GM18873 (cell line): ENCODE data around the gene KRTAP1-4.
"Not testable (repeated sequence)": the region's sequence is repeated elsewhere in the genome, so short reads cannot be mapped to it uniquely, and the experiment has no call there.

Source experiments
- ATAC-seq: cut with Tn5 transposase; IDR thresholded peaks from one replicate; pipeline ENCODE4 v1.9.1; 2021; ENCODE audit warnings: mild to moderate bottlenecking, moderate library complexity, moderate number of reproducible peaks; ENCODE audit not compliant: unreplicated experiment, low FRiP score

KRTAP1-4 gene

GRCh38 chr17:41029633-41030245 is at the start of gene KRTAP1-4:
TSS of gene KRTAP1-4 (minus strand) at chr17:41030195. CDS start at chr17:41030078, 117 bp downstream.
- ATAC-seq = no peak

GRCh38 chr17:41076788-41077187 is 46.8 kb upstream of the KRTAP1-4 start:
- ATAC-seq = no peak

- ATAC-seq = no peak
These were observed 43.7 kb upstream of the KRTAP1-4 start for GRCh38 chr17:41073676-41074075.

- ATAC-seq = no peak
These were observed 41.8 kb upstream of the KRTAP1-4 start for GRCh38 chr17:41071606-41072360.

GRCh38 chr17:41069031-41069430 is 39.0 kb upstream of the KRTAP1-4 start:
- ATAC-seq = no peak

GRCh38 chr17:41067281-41067680 is 37.3 kb upstream of the KRTAP1-4 start:
- ATAC-seq = no peak

GRCh38 chr17:41065829-41066624 is 36.0 kb upstream of the KRTAP1-4 start, which contains the start of gene KRTAP2-4:
TSS of gene KRTAP2-4 (minus strand) at chr17:41065879. CDS start at chr17:41065845, 34 bp downstream.
- no peak for ATAC-seq

- ATAC-seq = not testable (repeated sequence)
These were observed 35.2 kb upstream of the KRTAP1-4 start for GRCh38 chr17:41065016-41065689.

GRCh38 chr17:41064301-41064700 is 34.3 kb upstream of the KRTAP1-4 start:
- ATAC-seq = no peak

GRCh38 chr17:41063449-41063848 is 33.5 kb upstream of the KRTAP1-4 start:
- ATAC-seq = no peak

GRCh38 chr17:41061964-41062363 is 32.0 kb upstream of the KRTAP1-4 start:
- no peak for ATAC-seq

GRCh38 chr17:41060052-41060604 is 30.1 kb upstream of the KRTAP1-4 start, which contains the start of gene KRTAP2-3:
TSS of gene KRTAP2-3 (minus strand) at chr17:41060114. CDS start at chr17:41060050, 64 bp downstream.
- ATAC-seq = no peak

- ATAC-seq = not testable (repeated sequence)
These were observed 29.5 kb upstream of the KRTAP1-4 start for GRCh38 chr17:41059276-41060051.

- no peak for ATAC-seq
These were observed 28.7 kb upstream of the KRTAP1-4 start for GRCh38 chr17:41058741-41059140.

GRCh38 chr17:41057547-41057946 is 27.6 kb upstream of the KRTAP1-4 start:
- no peak for ATAC-seq

- not testable (repeated sequence) for ATAC-seq
These were observed 25.1 kb upstream of the KRTAP1-4 start, which contains the start of gene KRTAP2-2 for GRCh38 chr17:41055130-41055529. TSS of gene KRTAP2-2 (minus strand) at chr17:41055230. CDS start at chr17:41055211, 19 bp downstream.

- not testable (repeated sequence) for ATAC-seq
These were observed 24.6 kb upstream of the KRTAP1-4 start for GRCh38 chr17:41054556-41054955.

- no peak for ATAC-seq
These were observed 24.0 kb upstream of the KRTAP1-4 start for GRCh38 chr17:41054025-41054424.

GRCh38 chr17:41052566-41052965 is 22.6 kb upstream of the KRTAP1-4 start:
- no peak for ATAC-seq
